KMS-11 (cell line): ENCODE data around the gene CFAP251.
"Not testable (repeated sequence)": the region's sequence is repeated elsewhere in the genome, so short reads cannot be mapped to it uniquely, and the experiment has no call there.

Experiments used
- H2AFZ ChIP-seq: fragments of 200-600 bp; sonication (generic); 2 replicates; pipeline ENCODE4 v1.6.1; 2016; ENCODE audit warnings: antibody characterized with exemption, mixed run types, low read depth
- H3K27ac ChIP-seq: fragments of 200-600 bp; sonication (generic); 2 replicates; pipeline ENCODE4 v1.6.1; 2016; ENCODE audit warnings: mild to moderate bottlenecking, mixed run types
- H3K27me3 ChIP-seq: fragments of 200-600 bp; sonication (generic); 2 replicates; pipeline ENCODE4 v1.6.1; 2017; ENCODE audit warnings: mild to moderate bottlenecking, low read depth, mixed run types, moderate library complexity; ENCODE audit not compliant: insufficient read depth
- H3K36me3 ChIP-seq: fragments of 200-600 bp; sonication (generic); 2 replicates; pipeline ENCODE4 v1.6.1; 2017; ENCODE audit warnings: mild to moderate bottlenecking, mixed run types; ENCODE audit not compliant: insufficient read depth
- H3K4me1 ChIP-seq: fragments of 200-600 bp; sonication (generic); 2 replicates; pipeline ENCODE4 v1.6.1; 2016; ENCODE audit warnings: mild to moderate bottlenecking, low read depth, mixed run types; ENCODE audit not compliant: poor library complexity, severe bottlenecking
- H3K4me2 ChIP-seq: fragments of 200-600 bp; sonication (generic); 2 replicates; pipeline ENCODE4 v1.7.0; 2016; ENCODE audit warnings: mild to moderate bottlenecking, mixed run types
- H3K4me3 ChIP-seq: fragments of 200-600 bp; sonication (generic); IDR thresholded peaks from 2 replicates; pipeline ENCODE4 v1.6.1; 2017; ENCODE audit warnings: low read depth, low read length, mixed read lengths; ENCODE audit not compliant: insufficient read depth
- H3K79me2 ChIP-seq: fragments of 200-600 bp; sonication (generic); 2 replicates; pipeline ENCODE4 v1.6.1; 2016; ENCODE audit warnings: low read depth, mixed run types; ENCODE audit not compliant: insufficient read depth
- H3K9ac ChIP-seq: fragments of 200-600 bp; sonication (generic); 2 replicates; pipeline ENCODE4 v1.6.1; 2016; ENCODE audit warnings: mild to moderate bottlenecking, mixed run types
- H4K20me1 ChIP-seq: fragments of 200-600 bp; sonication (generic); 2 replicates; pipeline ENCODE4 v1.6.1; 2016; ENCODE audit warnings: mild to moderate bottlenecking, mixed run types; ENCODE audit not compliant: insufficient read depth
- TF ChIP-seq, protein P1 (sequence below): fragments of 200-600 bp; sonication (generic); conservative IDR thresholded peaks from 2 replicates; pipeline ENCODE4 v1.6.1; 2017; ENCODE audit warnings: low read depth, mild to moderate bottlenecking, antibody characterized with exemption, low read length, moderate library complexity, mixed read lengths

CFAP251 gene

GRCh38 chr12:121873216-121873569 is 45.2 kb upstream of the CFAP251 start:
- Histone ChIP-seq H3K9ac (no peak overlapping the region), H3K27ac (no peak overlapping the region)
- TF ChIP-seq, protein P1, sequence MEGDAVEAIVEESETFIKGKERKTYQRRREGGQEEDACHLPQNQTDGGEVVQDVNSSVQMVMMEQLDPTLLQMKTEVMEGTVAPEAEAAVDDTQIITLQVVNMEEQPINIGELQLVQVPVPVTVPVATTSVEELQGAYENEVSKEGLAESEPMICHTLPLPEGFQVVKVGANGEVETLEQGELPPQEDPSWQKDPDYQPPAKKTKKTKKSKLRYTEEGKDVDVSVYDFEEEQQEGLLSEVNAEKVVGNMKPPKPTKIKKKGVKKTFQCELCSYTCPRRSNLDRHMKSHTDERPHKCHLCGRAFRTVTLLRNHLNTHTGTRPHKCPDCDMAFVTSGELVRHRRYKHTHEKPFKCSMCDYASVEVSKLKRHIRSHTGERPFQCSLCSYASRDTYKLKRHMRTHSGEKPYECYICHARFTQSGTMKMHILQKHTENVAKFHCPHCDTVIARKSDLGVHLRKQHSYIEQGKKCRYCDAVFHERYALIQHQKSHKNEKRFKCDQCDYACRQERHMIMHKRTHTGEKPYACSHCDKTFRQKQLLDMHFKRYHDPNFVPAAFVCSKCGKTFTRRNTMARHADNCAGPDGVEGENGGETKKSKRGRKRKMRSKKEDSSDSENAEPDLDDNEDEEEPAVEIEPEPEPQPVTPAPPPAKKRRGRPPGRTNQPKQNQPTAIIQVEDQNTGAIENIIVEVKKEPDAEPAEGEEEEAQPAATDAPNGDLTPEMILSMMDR: no peak

GRCh38 chr12:121874071-121874470 is 44.3 kb upstream of the CFAP251 start:
- no peaks in the 10 kb centered on the region for H4K20me1 ChIP-seq
- H3K27ac ChIP-seq: no peak overlapping the region
- no peak overlapping the region for H2AFZ ChIP-seq
- TF ChIP-seq, protein P1: no peak
- H3K79me2 ChIP-seq: no peaks in the 10 kb centered on the region
- no peaks in the 10 kb centered on the region for H3K27me3 ChIP-seq
- no peak overlapping the region for H3K4me3 ChIP-seq
- H3K4me1 ChIP-seq: no peaks in the 10 kb centered on the region
- no peaks in the 10 kb centered on the region for H3K36me3 ChIP-seq
- no peak overlapping the region for H3K4me2 ChIP-seq
- H3K9ac ChIP-seq: no peak overlapping the region

More at GRCh38 chr12:121873216-121873569, 45.2 kb upstream of the CFAP251 start:
- H4K20me1 ChIP-seq: no peaks in the 10 kb centered on the region
- no peaks in the 10 kb centered on the region for H3K79me2 ChIP-seq
- H3K27me3 ChIP-seq: no peaks in the 10 kb centered on the region
- no peak overlapping the region for H3K4me2 ChIP-seq
- no peak overlapping the region for H3K4me3 ChIP-seq
- no peak overlapping the region for H2AFZ ChIP-seq
- no peaks in the 10 kb centered on the region for H3K4me1 ChIP-seq
- H3K36me3 ChIP-seq: no peaks in the 10 kb centered on the region

DNA sequence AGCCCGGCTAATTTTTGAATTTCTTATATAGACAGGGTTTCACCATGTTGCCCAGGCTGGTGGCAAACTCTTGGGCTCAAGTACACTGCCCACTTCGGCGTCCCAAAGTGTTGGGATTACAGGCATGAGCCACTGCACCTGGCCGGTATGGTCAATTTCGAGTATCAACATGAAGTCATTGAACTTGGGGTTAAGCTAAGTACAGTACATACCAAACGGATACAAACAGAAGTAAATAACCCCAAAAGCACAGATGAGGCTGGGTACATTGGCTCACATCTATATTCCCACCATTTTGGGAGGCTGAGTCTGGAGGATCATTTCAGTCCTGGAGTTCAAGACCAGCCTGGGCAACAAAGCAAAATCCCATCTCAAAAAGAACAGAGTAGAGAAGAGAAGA is 42.8 kb upstream of the CFAP251 start:
- no peak overlapping the region for H3K4me3 ChIP-seq
- no peak overlapping the region for H3K9ac ChIP-seq
- TF ChIP-seq, protein P1: no peak
- H3K36me3 ChIP-seq: no peaks in the 10 kb centered on the region
- H3K27me3 ChIP-seq: no peaks in the 10 kb centered on the region
- no peaks in the 10 kb centered on the region for H3K4me1 ChIP-seq
- no peaks in the 10 kb centered on the region for H3K79me2 ChIP-seq
- H2AFZ ChIP-seq: no peak overlapping the region
- H3K27ac ChIP-seq: no peak overlapping the region
- H3K4me2 ChIP-seq: no peak overlapping the region
- no peaks in the 10 kb centered on the region for H4K20me1 ChIP-seq

DNA sequence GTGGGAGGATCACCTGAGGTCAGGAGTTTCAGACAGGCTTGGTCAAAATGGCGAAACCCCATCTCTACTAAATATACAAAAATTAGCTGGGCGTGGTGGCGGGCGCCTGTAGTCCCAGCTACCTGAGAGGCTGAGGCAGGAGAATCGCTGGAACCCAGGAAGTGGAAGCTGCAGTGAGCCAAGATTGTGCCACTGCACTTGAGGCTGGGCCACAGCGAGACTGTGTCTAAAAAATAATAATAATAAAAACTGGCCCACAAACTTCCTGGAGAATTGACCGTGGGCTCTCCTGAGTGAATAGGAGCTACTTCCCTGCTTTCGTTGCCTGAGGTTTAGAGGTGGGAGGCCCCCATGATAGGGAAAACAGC is 42.3 kb upstream of the CFAP251 start:
- H4K20me1 ChIP-seq, H3K4me2 ChIP-seq, H3K27me3 ChIP-seq, H3K27ac ChIP-seq, H3K4me3 ChIP-seq, H2AFZ ChIP-seq, H3K36me3 ChIP-seq, H3K79me2 ChIP-seq, H3K4me1 ChIP-seq, H3K9ac ChIP-seq: not testable (repeated sequence)

- H3K4me2 ChIP-seq: no peak overlapping the region
- H3K36me3 ChIP-seq: no peaks in the 10 kb centered on the region
- no peaks in the 10 kb centered on the region for H4K20me1 ChIP-seq
- no peak overlapping the region for H3K9ac ChIP-seq
- H3K4me1 ChIP-seq: no peaks in the 10 kb centered on the region
- H3K27me3 ChIP-seq: no peaks in the 10 kb centered on the region
- no peaks in the 10 kb centered on the region for H3K79me2 ChIP-seq
- no peak overlapping the region for H3K27ac ChIP-seq
- TF ChIP-seq, protein P1: no peak
- no peak overlapping the region for H2AFZ ChIP-seq
- H3K4me3 ChIP-seq: no peak overlapping the region
Measured at GRCh38 chr12:121883315-121883660, 35.1 kb upstream of the CFAP251 start.

DNA sequence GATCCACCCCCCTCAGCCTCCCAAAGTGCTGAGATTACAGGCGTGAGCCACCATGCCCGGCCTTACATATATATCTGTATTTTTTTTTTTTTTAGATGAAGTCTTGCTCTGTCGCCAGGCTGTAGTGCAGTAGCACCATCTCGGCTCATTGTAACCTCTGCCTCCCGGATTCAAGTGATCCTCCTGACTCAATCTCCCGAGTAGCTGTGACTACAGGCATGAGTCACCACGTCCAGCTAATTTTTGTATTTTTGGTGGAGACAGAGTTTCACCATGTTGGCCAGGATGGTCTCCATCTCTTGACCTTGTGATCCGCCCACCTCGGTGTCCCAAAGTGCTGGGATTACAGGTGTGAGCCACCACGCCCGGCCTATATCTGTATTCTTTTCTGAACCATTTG is 33.3 kb upstream of the CFAP251 start:
- peaks cover 11% of the 10 kb centered on the region; the same call in 1 of the 2 replicates for H3K79me2 ChIP-seq
- H3K4me1 ChIP-seq, H3K36me3 ChIP-seq, H3K4me2 ChIP-seq, H3K27me3 ChIP-seq, H3K9ac ChIP-seq, H3K27ac ChIP-seq, H4K20me1 ChIP-seq, H2AFZ ChIP-seq, H3K4me3 ChIP-seq: not testable (repeated sequence)
